HepG2 (cell line): ENCODE data around the gene CFAP99. TPM values are rescaled to one million over a fixed set of nuclear protein-coding genes. Genes with fewer than 3 reads are reported as not detected.

Source experiments
- RBM39 ChIP-seq: fragments of 200-400 bp; formaldehyde crosslinking; IDR thresholded peaks from one replicate; pipeline ENCODE4 v1.6.1; 2018; ENCODE audit warnings: antibody characterized with exemption, mild to moderate bottlenecking, low read depth, low read length; ENCODE audit not compliant: poor library complexity, severe bottlenecking
- ZBTB33 ChIP-seq: sonication (generic); formaldehyde crosslinking; IDR thresholded peaks from 2 replicates; pipeline ENCODE4 v1.4.0; 2020; ENCODE audit warnings: missing genetic modification reagents
- ZKSCAN8 ChIP-seq: IDR thresholded peaks from 2 replicates; pipeline ENCODE4 v1.6.1; 2016; ENCODE audit warnings: borderline replicate concordance, missing genetic modification reagents, missing compliant biosample characterization
- polyA plus RNA-seq, 8 experiments: library from polyadenylated mRNA; depleted of rRNA in 3 of 8; stranded (reverse) in 7 of 8; unstranded in 1 of 8; fragments of >200 nt; fragmentation: Illumina TruSeq in 4 of 8; extraction: Trizol in 4 of 8; gene quantifications; 2 replicates each; pipeline versions ENCODE4 v1.2.1 to v1.2.3, GENCODE V29; 2011 to 2016; ENCODE audit warnings: low read depth in 4 of 8, missing spikeins in 1 of 8, mixed read lengths in 1 of 8; ENCODE audit not compliant: insufficient read depth in 1 of 8
- total RNA-seq, 5 experiments: library from RNA; depleted of rRNA; stranded (reverse); fragments of >200 nt; fragmentation: Illumina TruSeq; extraction: Trizol; gene quantifications; 2 replicates each; pipeline ENCODE4 v1.2.3, GENCODE V29; 2016; ENCODE audit warnings: low read depth in 1 of 5
- TF ChIP-seq, protein P1 (sequence below): sonication (generic); formaldehyde crosslinking; IDR thresholded peaks from 2 replicates; pipeline ENCODE4 v1.5.0; 2020; ENCODE audit warnings: mild to moderate bottlenecking, missing genetic modification reagents, borderline replicate concordance

CFAP99 gene
- total and polyA plus RNA-seq, 2 of the 13 experiments (the other 11 are each of a cell fraction or from before 2014, with no cell fraction given), result not detected

DNA sequence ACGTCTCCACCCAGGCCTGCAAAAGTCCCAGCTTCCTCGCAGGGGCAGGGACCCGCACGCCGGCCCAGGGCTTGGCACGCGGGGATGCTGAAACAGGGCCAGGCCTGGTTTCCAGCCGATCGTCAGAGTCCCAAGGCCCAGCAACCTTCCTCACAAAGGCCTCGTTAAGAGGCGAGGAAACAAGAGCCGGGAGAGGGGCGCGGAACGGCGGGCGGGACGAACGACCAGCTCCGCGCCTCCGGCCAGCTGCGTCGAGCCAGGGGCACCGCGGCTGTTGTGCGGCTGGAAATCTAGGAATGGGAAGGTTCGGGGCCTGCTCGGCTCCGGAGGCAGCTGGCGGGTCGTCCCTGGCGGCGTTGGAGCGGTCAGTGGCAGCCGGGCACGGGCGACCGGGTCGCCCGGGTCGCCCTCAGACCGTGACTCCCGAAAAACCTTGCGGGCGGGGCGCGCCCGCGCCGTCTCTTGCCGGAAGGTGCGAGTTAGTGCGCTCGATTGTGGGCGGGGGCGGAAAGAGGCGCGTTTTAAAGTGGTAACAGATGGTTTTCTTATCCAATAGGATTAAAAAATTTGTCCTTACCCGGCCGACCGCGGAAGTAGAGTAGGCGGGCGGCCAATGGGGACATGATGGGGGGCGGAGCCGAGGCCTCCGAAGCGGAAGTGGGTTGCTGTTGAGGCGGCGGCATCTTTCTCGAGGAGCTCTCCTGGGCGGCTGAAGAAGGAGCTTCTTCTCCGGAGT lies 49.9 kb downstream of the CFAP99 start, which contains the start of gene RNF4 (continued):
- TF ChIP-seq RBM39, result peak; percentile 34
- TF ChIP-seq ZBTB33 (CRISPR knock-in tag), result 0 out of 2 replicates have a peak, but pooled peaks have one; percentile 27
- TF ChIP-seq, protein P1, sequence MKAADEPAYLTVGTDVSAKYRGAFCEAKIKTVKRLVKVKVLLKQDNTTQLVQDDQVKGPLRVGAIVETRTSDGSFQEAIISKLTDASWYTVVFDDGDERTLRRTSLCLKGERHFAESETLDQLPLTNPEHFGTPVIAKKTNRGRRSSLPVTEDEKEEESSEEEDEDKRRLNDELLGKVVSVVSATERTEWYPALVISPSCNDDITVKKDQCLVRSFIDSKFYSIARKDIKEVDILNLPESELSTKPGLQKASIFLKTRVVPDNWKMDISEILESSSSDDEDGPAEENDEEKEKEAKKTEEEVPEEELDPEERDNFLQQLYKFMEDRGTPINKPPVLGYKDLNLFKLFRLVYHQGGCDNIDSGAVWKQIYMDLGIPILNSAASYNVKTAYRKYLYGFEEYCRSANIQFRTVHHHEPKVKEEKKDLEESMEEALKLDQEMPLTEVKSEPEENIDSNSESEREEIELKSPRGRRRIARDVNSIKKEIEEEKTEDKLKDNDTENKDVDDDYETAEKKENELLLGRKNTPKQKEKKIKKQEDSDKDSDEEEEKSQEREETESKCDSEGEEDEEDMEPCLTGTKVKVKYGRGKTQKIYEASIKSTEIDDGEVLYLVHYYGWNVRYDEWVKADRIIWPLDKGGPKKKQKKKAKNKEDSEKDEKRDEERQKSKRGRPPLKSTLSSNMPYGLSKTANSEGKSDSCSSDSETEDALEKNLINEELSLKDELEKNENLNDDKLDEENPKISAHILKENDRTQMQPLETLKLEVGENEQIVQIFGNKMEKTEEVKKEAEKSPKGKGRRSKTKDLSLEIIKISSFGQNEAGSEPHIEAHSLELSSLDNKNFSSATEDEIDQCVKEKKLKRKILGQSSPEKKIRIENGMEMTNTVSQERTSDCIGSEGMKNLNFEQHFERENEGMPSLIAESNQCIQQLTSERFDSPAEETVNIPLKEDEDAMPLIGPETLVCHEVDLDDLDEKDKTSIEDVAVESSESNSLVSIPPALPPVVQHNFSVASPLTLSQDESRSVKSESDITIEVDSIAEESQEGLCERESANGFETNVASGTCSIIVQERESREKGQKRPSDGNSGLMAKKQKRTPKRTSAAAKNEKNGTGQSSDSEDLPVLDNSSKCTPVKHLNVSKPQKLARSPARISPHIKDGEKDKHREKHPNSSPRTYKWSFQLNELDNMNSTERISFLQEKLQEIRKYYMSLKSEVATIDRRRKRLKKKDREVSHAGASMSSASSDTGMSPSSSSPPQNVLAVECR (CRISPR knock-in tag), result peak; percentile 76; the same call in 1 of the 2 replicates
- TF ChIP-seq ZKSCAN8 (CRISPR knock-in tag), result 0 out of 2 replicates have a peak, but pooled peaks have one; percentile 14
- TF ChIP-seq, all 625 proteins: peak for 204
